ENCODE measurements around the gene MBNL1.

GRCh38 chr3:152285509-152285908 lies 16.8 kb downstream of the MBNL1 start:
- TF ChIP-seq CTCF (IDR thresholded peaks at IDR 0.05) (no peak), POLR2A (IDR thresholded peaks at IDR 0.05) (no peak)

Measured in testis (tissue), 2 donors.